Prostate gland (tissue), 2 donors: ENCODE results near the gene OR1S1. TPM values are rescaled to one million over a fixed set of nuclear protein-coding genes. Genes with fewer than 3 reads are reported as not detected.

ENCODE experiments used
- total RNA-seq, 2 donors: library from RNA; depleted of rRNA; stranded (reverse); fragments of >200 nt; gene quantifications; one replicate each; pipeline ENCODE4 v1.1.0, GENCODE V29; 2016

OR1S1 gene
- total RNA-seq, 2 donors from 2014 or later, result not detected

Other genes with a start within 250 kb of the OR1S1 start
- gene OR9Q1, start 188.8 kb upstream of the OR1S1 start, total RNA-seq, result not detected
- gene OR6Q1, start 181.8 kb upstream of the OR1S1 start, total RNA-seq, result not detected
- not detected for gene OR9I1, start 87.2 kb upstream of the OR1S1 start, total RNA-seq
- gene OR9Q2, start 23.6 kb upstream of the OR1S1 start, total RNA-seq, result under 1 TPM in 1 of 2 donors, not detected in 1; 0.34 TPM
- gene OR1S2, start 8.6 kb upstream of the OR1S1 start, total RNA-seq, result not detected
- not detected for gene OR10Q1, start 16.2 kb downstream of the OR1S1 start, total RNA-seq
- gene OR10W1, start 55.5 kb downstream of the OR1S1 start, total RNA-seq, result not detected
- gene OR5B17, start 146.3 kb downstream of the OR1S1 start, total RNA-seq, result not detected
- not detected for gene OR5B3, start 194.2 kb downstream of the OR1S1 start, total RNA-seq
- gene OR5B2, start 215.4 kb downstream of the OR1S1 start, total RNA-seq, result not detected
- gene OR5B12, start 229.5 kb downstream of the OR1S1 start, total RNA-seq, result not detected